Activated CD4-positive, alpha-beta T cell treated with anti-CD3 and anti-CD28 coated beads, Interleukin-10, Interleukin-2, amounts not matched to agents 100 ng/mL and 50 ng/mL, durations not matched to agents 16 hours and 8 hours (primary cell): ENCODE results near the gene RTN4IP1.

Source experiments
- DNase-seq: peaks from one replicate; pipeline ENCODE4 v3.0.0-alpha.2; 2020

RTN4IP1 gene

GRCh38 chr6:106540907-106541306 lies 88.4 kb downstream of the RTN4IP1 start:
- no peak for DNase-seq

GRCh38 chr6:106540432-106540831 lies 88.9 kb downstream of the RTN4IP1 start:
- DNase-seq, result no peak

- no peak for DNase-seq
Observed at GRCh38 chr6:106539936-106540335, 89.4 kb downstream of the RTN4IP1 start.

- DNase-seq, result no peak
Observed at GRCh38 chr6:106538145-106538544, 91.2 kb downstream of the RTN4IP1 start.

- no peak for DNase-seq
Observed at GRCh38 chr6:106537662-106538061, 91.6 kb downstream of the RTN4IP1 start.

GRCh38 chr6:106536851-106537250 lies 92.4 kb downstream of the RTN4IP1 start:
- peak; percentile 77 for DNase-seq

GRCh38 chr6:106536357-106536756 lies 92.9 kb downstream of the RTN4IP1 start:
- no peak for DNase-seq

- DNase-seq, result no peak
Observed at GRCh38 chr6:106535012-106535411, 94.3 kb downstream of the RTN4IP1 start.

GRCh38 chr6:106534564-106534982 lies 94.7 kb downstream of the RTN4IP1 start:
- peak; percentile 82 for DNase-seq

- DNase-seq, result no peak
Observed at GRCh38 chr6:106534004-106534403, 95.3 kb downstream of the RTN4IP1 start.

GRCh38 chr6:106533054-106533453 lies 96.2 kb downstream of the RTN4IP1 start:
- no peak for DNase-seq

- DNase-seq, result no peak
Observed at GRCh38 chr6:106530502-106530901, 98.8 kb downstream of the RTN4IP1 start.

- no peak for DNase-seq
Observed at GRCh38 chr6:106530026-106530425, 99.3 kb downstream of the RTN4IP1 start.

- DNase-seq, result no peak
Observed at GRCh38 chr6:106529438-106529837, 99.9 kb downstream of the RTN4IP1 start.

GRCh38 chr6:106528521-106528920 lies 100.8 kb downstream of the RTN4IP1 start:
- DNase-seq, result no peak

GRCh38 chr6:106527979-106528378 lies 101.3 kb downstream of the RTN4IP1 start:
- no peak for DNase-seq

- DNase-seq, result no peak
Observed at GRCh38 chr6:106527117-106527516, 102.2 kb downstream of the RTN4IP1 start.

- no peak for DNase-seq
Observed at GRCh38 chr6:106525882-106526275, 103.4 kb downstream of the RTN4IP1 start.

- peak; percentile 67 for DNase-seq
Observed at GRCh38 chr6:106525107-106525881, 104.0 kb downstream of the RTN4IP1 start.

- peak; percentile 47 for DNase-seq
Observed at GRCh38 chr6:106522562-106523250, 106.6 kb downstream of the RTN4IP1 start.
